BJ (cell line): ENCODE data around the gene OBP2A. TPM values are rescaled to one million over a fixed set of nuclear protein-coding genes. Genes with fewer than 3 reads are reported as not detected.
"Not testable (repeated sequence)": the region's sequence is repeated elsewhere in the genome, so short reads cannot be mapped to it uniquely, and the experiment has no call there.

Experiments used
- CTCF ChIA-PET: fragments of 350-600 bp; formaldehyde crosslinking; extraction: SDS; loops from one replicate; lab custom pipeline; 2021; ENCODE audit warnings: antibody characterized with exemption, inconsistent platforms; lab: Yijun Ruan, JAX
- POLR2A ChIA-PET: fragments of 300-600 bp; sonication (Branson Sonifier 250); formaldehyde crosslinking; extraction: SDS; loops from one replicate; lab custom pipeline; 2021; ENCODE audit warnings: antibody characterized with exemption; lab: Charles Lee
- DNase-seq: peaks from one replicate; pipeline ENCODE4 v3.0.0-alpha.2; 2011; ENCODE audit warnings: low read depth
- H3K27me3 ChIP-seq: 2 replicates; pipeline ENCODE4 v1.6.0; 2011; ENCODE audit warnings: low read length; ENCODE audit not compliant: control insufficient read depth, insufficient read depth
- H3K36me3 ChIP-seq: 2 replicates; pipeline ENCODE4 v1.5.1; 2011; ENCODE audit warnings: low read length; ENCODE audit not compliant: control insufficient read depth, insufficient read depth
- H3K4me3 ChIP-seq: 2 replicates; pipeline ENCODE4 v1.5.1; 2011; ENCODE audit warnings: low read depth, mild to moderate bottlenecking, control low read depth, low read length
- polyA plus RNA-seq: library from polyadenylated mRNA; depleted of rRNA; stranded (reverse); fragments of >200 nt; gene quantifications from 2 replicates; pipeline ENCODE4 v1.2.3, GENCODE V29; 2011
- TF ChIP-seq, protein P1 (sequence below): IDR thresholded peaks from 2 replicates; pipeline ENCODE4 v1.5.1; 2011; ENCODE audit warnings: low read depth, mild to moderate bottlenecking, control low read depth, inconsistent platforms, low read length, moderate library complexity; ENCODE audit not compliant: insufficient read depth

The OBP2A gene
- polyA plus RNA-seq, 1 experiment, result not detected

DNA sequence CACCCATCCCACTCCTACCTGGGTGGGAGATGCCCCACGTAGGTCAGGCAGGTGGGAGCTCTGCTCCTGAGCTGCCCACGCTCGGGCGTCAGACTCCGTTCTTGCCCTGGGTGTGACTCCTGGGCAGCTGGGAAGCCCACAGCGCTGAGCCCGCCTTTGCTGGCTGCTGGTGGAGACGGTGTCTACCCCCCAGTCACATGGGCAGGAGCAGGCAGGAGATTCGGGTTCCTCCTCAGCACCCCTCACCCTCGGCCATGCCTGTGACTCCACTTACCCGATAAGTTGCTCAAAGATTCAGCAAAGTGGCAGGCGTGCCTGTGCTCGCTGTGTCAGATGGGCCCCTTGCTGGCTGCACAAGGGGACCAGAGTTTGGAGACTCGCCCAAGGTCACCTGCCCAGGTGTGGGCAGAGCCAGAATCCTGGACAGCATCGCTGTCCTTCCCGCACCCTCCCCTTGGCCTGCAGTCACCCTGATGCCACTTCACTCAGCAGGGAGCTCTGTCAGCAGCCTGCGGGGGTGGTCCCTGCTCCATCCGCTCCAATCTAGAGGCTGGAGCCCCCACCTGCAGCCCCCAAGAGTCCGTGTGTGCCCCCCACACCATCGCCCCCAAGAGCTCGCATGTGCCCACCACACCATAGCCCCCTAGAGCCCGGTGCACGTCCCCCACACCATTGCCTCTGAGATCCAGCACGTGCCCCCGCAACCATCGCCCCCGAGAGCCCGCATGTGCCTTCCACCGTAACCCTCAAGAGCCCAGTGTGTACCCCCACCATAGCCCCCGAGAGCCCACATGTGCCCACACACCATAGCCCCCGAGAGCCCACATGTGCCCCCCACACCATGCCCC lies 20.5 kb upstream of the OBP2A start:
- POLR2A ChIA-PET, result no interaction called here
- CTCF ChIA-PET, result interaction anchor here (0.6 to 0.9 kb wide), 3 partner anchors 11 to 21 kb away, joined by 3 to 5 read pairs (median 3); no protein-coding TSS in a partner anchor

DNA sequence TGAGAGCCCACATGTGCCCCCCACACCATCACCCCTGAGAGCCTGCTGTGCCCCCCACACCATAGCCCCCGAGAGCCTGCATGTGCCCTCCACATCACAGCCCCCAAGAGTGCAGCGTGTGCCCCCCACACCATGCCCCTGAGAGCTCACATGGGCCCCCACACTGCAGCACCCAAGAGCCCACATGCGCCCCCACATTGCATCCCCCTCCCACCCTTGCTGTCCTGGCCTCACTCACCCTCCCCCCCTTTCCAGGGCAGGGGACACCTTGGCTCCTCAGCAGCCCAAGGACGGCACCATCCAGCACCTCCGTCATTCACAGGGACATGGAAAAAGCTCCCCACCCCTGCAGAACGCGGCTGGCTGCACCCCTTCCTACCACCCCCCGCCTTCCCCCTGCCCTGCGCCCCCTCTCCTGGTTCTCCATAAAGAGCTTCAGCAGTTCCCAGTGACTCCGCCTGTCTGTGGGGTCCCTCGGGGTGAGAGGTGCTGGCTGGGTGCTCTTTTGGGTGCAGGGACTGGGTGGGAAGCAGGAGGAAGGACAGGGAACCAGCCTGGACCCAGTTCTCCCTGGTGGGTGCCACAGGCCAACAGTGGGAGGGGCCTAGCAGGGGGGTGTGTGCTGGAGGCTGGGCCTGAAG lies 19.7 kb upstream of the OBP2A start:
- CTCF ChIA-PET, result interaction anchor here (0.6 kb wide), 1 partner anchor 15 kb away, joined by 5 read pairs; no protein-coding TSS in a partner anchor
- DNase-seq, result no peak
- POLR2A ChIA-PET, result no interaction called here

More for the DNA sequence above, 20.5 kb upstream of the OBP2A start:
- Histone ChIP-seq H3K36me3 (no peaks in the 10 kb centered on the region), H3K4me3 (no peak overlapping the region), H3K27me3 (no peaks in the 10 kb centered on the region; the same call in 1 of the 2 replicates)
- no peak for DNase-seq
- TF ChIP-seq, protein P1, sequence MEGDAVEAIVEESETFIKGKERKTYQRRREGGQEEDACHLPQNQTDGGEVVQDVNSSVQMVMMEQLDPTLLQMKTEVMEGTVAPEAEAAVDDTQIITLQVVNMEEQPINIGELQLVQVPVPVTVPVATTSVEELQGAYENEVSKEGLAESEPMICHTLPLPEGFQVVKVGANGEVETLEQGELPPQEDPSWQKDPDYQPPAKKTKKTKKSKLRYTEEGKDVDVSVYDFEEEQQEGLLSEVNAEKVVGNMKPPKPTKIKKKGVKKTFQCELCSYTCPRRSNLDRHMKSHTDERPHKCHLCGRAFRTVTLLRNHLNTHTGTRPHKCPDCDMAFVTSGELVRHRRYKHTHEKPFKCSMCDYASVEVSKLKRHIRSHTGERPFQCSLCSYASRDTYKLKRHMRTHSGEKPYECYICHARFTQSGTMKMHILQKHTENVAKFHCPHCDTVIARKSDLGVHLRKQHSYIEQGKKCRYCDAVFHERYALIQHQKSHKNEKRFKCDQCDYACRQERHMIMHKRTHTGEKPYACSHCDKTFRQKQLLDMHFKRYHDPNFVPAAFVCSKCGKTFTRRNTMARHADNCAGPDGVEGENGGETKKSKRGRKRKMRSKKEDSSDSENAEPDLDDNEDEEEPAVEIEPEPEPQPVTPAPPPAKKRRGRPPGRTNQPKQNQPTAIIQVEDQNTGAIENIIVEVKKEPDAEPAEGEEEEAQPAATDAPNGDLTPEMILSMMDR, result no peak

DNA sequence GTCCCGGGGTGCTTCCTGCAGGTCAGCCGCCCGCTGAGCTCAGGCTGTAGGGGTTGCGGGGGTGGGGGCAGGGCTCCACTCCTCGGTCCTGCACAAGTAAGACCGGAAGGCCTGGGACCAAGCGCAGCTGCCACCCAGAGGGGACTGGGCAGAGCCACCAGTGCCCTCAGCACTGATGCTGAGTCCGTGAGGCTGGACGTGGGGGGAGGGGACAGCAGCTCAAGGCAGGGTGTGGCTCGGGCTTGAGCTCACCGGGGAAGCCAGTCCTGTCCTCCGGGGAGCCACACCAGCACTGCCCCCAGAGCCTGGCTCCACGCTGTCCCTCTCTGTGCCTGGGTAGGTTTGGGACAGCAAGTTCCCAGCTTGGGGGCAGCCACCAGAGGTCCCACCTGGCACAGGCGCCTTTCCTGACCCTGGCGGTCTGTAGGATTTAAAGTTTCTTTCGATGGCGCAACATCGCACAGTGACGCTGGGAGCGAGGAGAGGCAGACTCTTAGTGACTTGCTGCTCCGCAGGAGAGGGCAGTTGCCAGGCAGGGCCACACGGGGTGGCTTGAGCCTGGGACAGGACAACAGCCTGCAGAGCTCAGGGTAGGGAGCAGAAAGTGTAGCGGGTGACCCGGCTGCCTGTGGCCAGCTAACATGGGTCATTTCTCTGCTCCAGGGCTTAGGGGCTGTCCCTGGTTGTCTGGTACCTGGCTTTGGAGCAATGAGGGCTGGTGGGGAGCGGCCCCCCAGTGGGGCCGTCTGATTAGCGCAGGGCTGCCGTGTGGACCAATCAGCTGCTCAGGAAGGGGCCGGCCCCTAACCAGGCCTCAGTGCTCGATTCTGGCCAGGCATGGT lies 19.0 kb upstream of the OBP2A start:
- POLR2A ChIA-PET, result no interaction called here
- Histone ChIP-seq H3K27me3 (no peaks in the 10 kb centered on the region; the same call in 1 of the 2 replicates), H3K4me3 (no peak overlapping the region), H3K36me3 (no peaks in the 10 kb centered on the region)
- CTCF ChIA-PET, result no interaction called here
- TF ChIP-seq, protein P1, result no peak
- DNase-seq, result no peak

More for the DNA sequence above, 19.7 kb upstream of the OBP2A start:
- Histone ChIP-seq H3K27me3 (no peaks in the 10 kb centered on the region; the same call in 1 of the 2 replicates), H3K36me3 (no peaks in the 10 kb centered on the region), H3K4me3 (no peak overlapping the region)
- TF ChIP-seq, protein P1, result no peak

DNA sequence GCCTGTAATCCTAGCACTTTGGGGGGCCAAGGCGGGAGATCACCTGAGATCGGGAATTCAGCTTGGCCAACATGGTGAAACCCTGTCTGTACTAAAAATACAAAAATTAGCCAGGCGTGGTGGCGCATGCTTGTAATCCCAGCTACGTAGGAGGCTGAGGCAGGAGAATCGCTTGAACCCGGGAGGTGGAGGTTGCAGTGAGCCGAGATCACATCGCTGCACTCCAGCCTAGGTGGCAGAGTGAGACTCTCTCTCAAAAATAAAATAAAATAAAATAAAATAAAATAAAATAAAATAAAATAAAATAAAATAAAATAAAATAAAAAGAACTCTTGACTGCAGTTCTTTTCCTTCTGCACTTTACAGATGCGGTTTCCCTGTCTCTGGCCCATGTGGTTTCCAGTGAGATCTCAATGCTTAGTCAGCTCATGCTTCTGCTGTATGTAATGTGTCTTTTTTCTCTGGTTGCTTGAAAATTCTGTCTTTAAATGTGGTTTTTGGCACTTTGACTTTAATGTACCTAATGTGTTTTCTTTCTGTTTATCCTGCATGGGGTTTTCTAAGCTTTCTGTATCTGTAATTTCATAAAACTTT lies 17.0 kb upstream of the OBP2A start:
- H3K27me3 ChIP-seq, POLR2A ChIA-PET, CTCF ChIA-PET, H3K36me3 ChIP-seq, DNase-seq, H3K4me3 ChIP-seq: not testable (repeated sequence)

DNA sequence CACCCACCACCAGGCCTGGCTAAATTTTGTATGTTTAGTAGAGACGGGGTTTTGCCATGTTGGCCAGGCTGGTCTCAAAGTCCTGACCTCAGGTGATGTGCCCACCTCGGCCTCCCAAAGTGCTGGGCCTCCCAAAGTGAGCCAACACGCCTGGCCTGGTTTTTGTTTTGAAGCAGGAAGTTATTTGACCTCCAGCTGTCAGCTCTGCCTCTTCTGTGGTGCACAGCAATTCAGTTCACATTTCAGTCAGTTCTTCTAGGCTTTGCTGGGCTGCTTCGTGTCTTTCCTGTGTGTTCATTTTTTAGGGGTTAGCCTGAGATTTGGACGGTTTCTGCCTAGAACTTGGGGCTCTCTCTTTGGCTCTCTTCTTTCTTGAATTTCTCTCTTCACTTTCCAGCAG lies 15.8 kb upstream of the OBP2A start:
- no peak for DNase-seq
- TF ChIP-seq, protein P1, result no peak
- H3K4me3 ChIP-seq, result no peak overlapping the region
- POLR2A ChIA-PET, result no interaction called here
- no peaks in the 10 kb centered on the region for H3K36me3 ChIP-seq
- H3K27me3 ChIP-seq, result no peaks in the 10 kb centered on the region; the same call in 1 of the 2 replicates
- CTCF ChIA-PET, result no interaction called here
